ENCODE measurements around the gene FBXO24.

- no peak for TF ChIP-seq EP300 (IDR thresholded peaks at IDR 0.05)
- TF ChIP-seq CTCF (IDR thresholded peaks at IDR 0.05), result no peak
These were observed 9.0 kb upstream of the FBXO24 start for GRCh38 chr7:100577103-100577502.
